Epithelial cell of esophagus (primary cell): Measurements from ENCODE around the gene DLGAP3.

Experiments used
- DNase-seq: peaks from one replicate; pipeline ENCODE4 v3.0.0; 2010; ENCODE audit warnings: low read depth
- H3K4me3 ChIP-seq: 2 replicates; pipeline ENCODE4 v1.5.1; 2011; ENCODE audit warnings: mild to moderate bottlenecking, low read length, control low read depth
- TF ChIP-seq, protein P1 (sequence below): IDR thresholded peaks from 2 replicates; pipeline ENCODE4 v1.5.1; 2011; ENCODE audit warnings: low read depth, mild to moderate bottlenecking, low read length, control low read depth, inconsistent platforms; ENCODE audit not compliant: insufficient read depth; ENCODE audit errors: missing control alignments

The DLGAP3 gene

DNA sequence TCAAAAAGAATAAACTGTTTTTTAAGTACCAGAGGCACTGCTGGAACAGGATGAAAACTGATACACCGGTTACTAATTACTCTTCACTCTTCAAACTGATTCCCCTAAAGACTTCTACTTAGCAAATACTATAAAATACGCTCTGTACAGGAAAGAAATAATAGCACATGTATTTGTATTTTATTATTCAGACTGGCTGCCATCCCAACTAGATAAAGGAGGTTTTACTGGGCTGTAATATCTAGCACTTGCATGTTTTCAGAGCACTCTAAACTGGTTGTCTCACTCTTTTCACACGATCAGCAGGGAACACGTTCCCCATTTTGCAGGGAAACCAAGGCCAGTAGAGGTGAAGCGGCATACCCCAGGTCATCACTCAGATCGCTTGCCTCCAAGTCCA, 79.1 kb downstream of the DLGAP3 start:
- no peak overlapping the region for H3K4me3 ChIP-seq
- no peak for DNase-seq
- TF ChIP-seq, protein P1, sequence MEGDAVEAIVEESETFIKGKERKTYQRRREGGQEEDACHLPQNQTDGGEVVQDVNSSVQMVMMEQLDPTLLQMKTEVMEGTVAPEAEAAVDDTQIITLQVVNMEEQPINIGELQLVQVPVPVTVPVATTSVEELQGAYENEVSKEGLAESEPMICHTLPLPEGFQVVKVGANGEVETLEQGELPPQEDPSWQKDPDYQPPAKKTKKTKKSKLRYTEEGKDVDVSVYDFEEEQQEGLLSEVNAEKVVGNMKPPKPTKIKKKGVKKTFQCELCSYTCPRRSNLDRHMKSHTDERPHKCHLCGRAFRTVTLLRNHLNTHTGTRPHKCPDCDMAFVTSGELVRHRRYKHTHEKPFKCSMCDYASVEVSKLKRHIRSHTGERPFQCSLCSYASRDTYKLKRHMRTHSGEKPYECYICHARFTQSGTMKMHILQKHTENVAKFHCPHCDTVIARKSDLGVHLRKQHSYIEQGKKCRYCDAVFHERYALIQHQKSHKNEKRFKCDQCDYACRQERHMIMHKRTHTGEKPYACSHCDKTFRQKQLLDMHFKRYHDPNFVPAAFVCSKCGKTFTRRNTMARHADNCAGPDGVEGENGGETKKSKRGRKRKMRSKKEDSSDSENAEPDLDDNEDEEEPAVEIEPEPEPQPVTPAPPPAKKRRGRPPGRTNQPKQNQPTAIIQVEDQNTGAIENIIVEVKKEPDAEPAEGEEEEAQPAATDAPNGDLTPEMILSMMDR, result no peak

DNA sequence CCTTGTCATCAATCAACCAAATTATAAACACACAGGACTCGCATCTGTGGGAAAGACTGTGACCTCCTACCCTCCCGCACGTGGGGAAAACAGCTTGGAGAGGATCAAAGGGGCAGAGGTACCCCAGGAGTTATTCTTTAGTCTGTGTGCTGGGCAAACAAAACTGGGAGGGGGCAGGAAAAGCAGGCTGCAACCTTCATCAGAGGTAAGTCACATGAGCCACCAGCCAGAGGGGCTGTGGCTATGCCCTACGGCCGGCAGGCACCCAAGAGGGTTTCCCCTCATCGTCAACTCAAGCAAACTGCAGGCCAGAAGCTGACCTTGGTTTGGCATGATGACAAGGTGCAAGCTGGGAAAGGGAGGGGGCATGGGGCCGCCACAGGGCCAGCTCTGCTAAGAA, 82.4 kb downstream of the DLGAP3 start:
- no peak for DNase-seq
- no peak overlapping the region for H3K4me3 ChIP-seq
- TF ChIP-seq, protein P1, result no peak

DNA sequence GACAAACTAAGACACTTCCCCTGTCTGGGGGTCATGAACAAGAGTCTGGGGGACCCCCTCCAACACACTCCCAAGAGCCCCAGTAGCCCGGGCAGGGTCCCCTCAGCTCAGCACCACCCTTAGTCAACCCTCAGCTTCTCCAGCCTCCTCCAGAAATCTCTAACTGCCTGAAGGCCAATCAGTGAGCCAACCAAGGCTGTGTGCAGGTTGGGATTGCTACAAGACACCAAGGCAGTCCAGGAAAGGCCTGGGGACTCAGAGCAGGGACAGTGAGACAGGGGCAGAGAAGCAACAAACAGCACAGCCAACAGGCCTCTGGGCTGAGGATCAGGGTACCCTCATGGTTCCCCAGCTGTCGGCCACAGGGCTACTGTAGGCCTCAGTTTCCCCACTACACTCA, 83.2 kb downstream of the DLGAP3 start:
- TF ChIP-seq, protein P1, result no peak
- DNase-seq, result no peak
- H3K4me3 ChIP-seq, result no peak overlapping the region

DNA sequence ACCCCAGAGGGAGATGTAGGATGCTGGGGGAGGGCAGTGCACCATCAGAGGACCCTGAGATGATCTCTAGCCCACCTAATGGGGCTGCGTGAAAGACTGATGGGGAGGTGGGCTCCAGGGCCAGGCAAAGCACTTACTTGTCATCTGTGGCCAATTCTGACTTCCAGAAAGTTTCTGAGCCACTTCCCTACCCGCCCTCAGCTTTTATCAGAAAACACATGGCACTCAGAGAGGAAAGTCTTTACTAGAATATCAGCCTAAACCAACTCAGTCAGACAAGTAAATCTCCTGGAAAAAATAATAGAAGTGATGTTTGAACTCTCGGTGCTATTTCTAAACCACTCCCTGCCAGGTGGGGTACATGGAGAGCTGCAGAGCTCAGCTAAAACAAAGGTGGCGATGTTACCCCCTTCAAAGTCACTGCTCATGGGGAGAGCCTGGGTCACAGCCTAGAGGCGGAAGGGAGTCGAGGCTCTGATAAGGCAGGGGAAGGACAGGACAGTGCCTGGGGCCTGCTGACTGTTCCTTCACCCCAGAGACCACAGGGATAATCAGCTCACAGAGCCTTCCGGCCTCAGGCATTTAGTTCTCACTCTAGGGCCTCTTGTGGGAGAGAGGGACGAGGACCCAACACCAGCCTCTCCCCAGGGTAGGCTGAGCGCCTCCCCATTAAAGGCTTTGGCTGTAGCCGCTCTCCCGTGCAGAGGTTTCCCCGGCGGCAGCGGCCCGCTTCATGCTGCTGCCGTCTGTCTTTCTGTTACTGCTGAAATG, 84.1 kb downstream of the DLGAP3 start:
- DNase-seq, result no peak
- TF ChIP-seq, protein P1, result no peak
- H3K4me3 ChIP-seq, result no peak overlapping the region

DNA sequence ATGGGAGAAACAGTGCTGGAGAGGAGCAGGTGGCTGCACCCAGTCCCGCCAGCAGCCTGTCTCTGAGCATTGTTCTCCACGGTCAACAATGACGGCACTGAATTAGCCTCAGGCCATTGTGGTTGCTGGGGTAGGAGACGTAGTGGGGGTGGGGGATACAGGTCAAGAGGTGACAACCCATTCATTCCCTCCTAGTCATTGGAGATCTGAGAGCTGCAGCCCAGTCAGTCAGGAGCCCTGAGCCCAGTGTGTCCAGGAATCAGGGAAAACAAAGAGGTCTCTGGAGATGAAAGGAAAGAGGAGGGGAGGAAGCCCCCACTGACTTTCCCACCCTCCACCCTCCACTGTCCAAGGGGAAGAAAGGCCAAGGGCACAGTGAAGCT, 85.2 kb downstream of the DLGAP3 start:
- H3K4me3 ChIP-seq, result no peak overlapping the region
- TF ChIP-seq, protein P1, result no peak
- DNase-seq, result no peak

DNA sequence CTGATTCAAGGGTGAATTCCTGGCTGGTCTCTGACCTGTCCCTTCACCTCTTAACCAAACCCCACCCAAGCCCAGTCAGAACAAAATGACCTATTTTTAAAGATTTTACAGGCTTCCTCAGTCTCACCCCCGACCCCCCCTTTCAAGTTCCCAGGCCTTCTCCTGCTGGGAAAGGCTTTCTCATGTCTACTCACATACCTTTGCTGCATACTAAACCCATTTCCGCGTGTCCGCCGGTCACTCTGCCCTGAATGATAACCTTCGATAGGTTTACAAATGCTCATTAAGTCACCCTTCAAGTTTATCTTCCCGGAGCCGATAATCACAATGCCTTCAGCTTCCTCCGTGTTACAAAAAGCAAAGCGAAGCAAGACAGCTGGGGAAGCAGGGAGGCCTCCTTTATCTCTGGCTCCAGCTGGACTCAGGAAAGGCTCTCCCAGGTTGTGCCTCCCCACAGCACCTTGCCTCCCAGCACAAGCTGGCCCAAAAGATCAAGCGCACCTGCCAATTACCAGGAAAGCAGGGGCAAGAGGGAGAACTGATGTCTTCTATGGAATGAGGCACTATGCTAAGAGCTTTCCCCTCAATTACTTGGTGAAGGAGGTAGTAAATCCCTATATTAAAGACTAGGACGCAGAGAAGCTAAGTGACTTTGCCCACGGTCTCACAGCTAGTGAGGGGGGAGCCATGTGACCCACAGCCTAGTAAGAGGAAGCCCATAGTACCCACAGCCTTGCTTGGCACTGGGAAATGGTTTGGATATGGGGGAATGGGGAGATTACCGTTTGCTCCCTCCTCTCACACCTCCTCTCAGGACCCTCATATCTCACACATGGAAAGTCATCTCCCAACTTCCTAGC, 85.8 kb downstream of the DLGAP3 start:
- DNase-seq, result no peak
- TF ChIP-seq, protein P1, result no peak
- H3K4me3 ChIP-seq, result no peak overlapping the region
